K562 (cell line): ENCODE data around the gene CRTAP. TPM values are rescaled to one million over a fixed set of nuclear protein-coding genes. Genes with fewer than 3 reads are reported as not detected.

Source experiments
- GATAD2A ChIP-seq: fragments of 450-650 bp; IDR thresholded peaks from 2 replicates; pipeline ENCODE4 v1.6.1; 2017
- GATAD2B ChIP-seq: fragments of 450-650 bp; IDR thresholded peaks from 2 replicates; pipeline ENCODE4 v1.6.1; 2017; ENCODE audit warnings: mild to moderate bottlenecking, borderline replicate concordance
- HES1 ChIP-seq: fragments of 450-650 bp; IDR thresholded peaks from 2 replicates; pipeline ENCODE4 v1.6.1; 2016; ENCODE audit warnings: low read depth, mild to moderate bottlenecking, moderate library complexity
- MEF2D ChIP-seq: conservative IDR thresholded peaks from 2 replicates; pipeline ENCODE4 v1.6.1; 2016; ENCODE audit warnings: low read depth, missing genetic modification characterization, missing compliant biosample characterization
- NCOA2 ChIP-seq, 2 experiments: fragments of 450-650 bp; IDR thresholded peaks; 2 replicates each; pipeline ENCODE4 v1.6.1; 2018; ENCODE audit warnings: mild to moderate bottlenecking in 2 of 2, moderate library complexity in 1 of 2; ENCODE audit not compliant: partially characterized antibody in 2 of 2
- NFE2L1 ChIP-seq: fragments of 450-650 bp; IDR thresholded peaks from 2 replicates; pipeline ENCODE4 v1.6.1; 2016; ENCODE audit warnings: missing genetic modification characterization, low read depth, mild to moderate bottlenecking, missing compliant biosample characterization, moderate library complexity, borderline replicate concordance
- SMARCA5 ChIP-seq: fragments of 450-650 bp; IDR thresholded peaks from 2 replicates; pipeline ENCODE4 v1.6.1; 2016
- SMARCB1 ChIP-seq: IDR thresholded peaks from 2 replicates; pipeline ENCODE4 v1.6.1; 2011; ENCODE audit warnings: improper control_type of control experiment, low read depth; ENCODE audit not compliant: insufficient read length
- TBP ChIP-seq: optimal IDR thresholded peaks from 2 replicates; pipeline ENCODE3; 2011; ENCODE audit warnings: low read depth, low read length, improper control_type of control experiment
- ZFX ChIP-seq: sonication (generic); formaldehyde crosslinking; IDR thresholded peaks from 2 replicates; pipeline ENCODE4 v1.8.0; 2022; ENCODE audit warnings: mild to moderate bottlenecking, missing genetic modification reagents, moderate library complexity
- polyA plus RNA-seq, 8 experiments: library from polyadenylated mRNA; depleted of rRNA in 4 of 8; stranded (reverse) in 5 of 8; unstranded in 3 of 8; fragments of >200 nt; fragmentation: Nextera tagmentation in 2 of 8; fragmentation: Illumina TruSeq in 1 of 8; extraction: Ambion mirVana in 2 of 8; extraction: Trizol in 1 of 8; gene quantifications; 2 replicates each; pipeline versions ENCODE4 v1.2.1 to v1.2.3, GENCODE V29; 2011 to 2014; ENCODE audit warnings: inconsistent platforms in 1 of 8, missing spikeins in 1 of 8
- total RNA-seq, 7 experiments: library from RNA; depleted of rRNA in 6 of 7; stranded (reverse); fragments of >200 nt in 6 of 7; fragmentation: Illumina TruSeq in 2 of 7; extraction: Trizol in 2 of 7; gene quantifications; 2 replicates each; pipeline versions ENCODE4 v1.2.1 to v1.2.3, GENCODE V29; 2011 to 2021; ENCODE audit warnings: low replicate concordance in 1 of 7
- TF ChIP-seq, protein P1 (sequence below): fragments of 250-450 bp; sonication (Bioruptor Pico); IDR thresholded peaks from 2 replicates; pipeline ENCODE4 v1.5.1; 2021; ENCODE audit warnings: mild to moderate bottlenecking
- TF ChIP-seq, protein P2 (sequence below): fragments of 250-450 bp; sonication (Bioruptor Pico); IDR thresholded peaks from 2 replicates; pipeline ENCODE4 v1.5.0; 2022; ENCODE audit warnings: mild to moderate bottlenecking

The CRTAP gene
- total and polyA plus RNA-seq, 9 of the 15 experiments (the other 6 are each of a cell fraction or from before 2014, with no cell fraction given), result 10.0 to 121 (median 53.0) TPM

- TF ChIP-seq, protein P1, sequence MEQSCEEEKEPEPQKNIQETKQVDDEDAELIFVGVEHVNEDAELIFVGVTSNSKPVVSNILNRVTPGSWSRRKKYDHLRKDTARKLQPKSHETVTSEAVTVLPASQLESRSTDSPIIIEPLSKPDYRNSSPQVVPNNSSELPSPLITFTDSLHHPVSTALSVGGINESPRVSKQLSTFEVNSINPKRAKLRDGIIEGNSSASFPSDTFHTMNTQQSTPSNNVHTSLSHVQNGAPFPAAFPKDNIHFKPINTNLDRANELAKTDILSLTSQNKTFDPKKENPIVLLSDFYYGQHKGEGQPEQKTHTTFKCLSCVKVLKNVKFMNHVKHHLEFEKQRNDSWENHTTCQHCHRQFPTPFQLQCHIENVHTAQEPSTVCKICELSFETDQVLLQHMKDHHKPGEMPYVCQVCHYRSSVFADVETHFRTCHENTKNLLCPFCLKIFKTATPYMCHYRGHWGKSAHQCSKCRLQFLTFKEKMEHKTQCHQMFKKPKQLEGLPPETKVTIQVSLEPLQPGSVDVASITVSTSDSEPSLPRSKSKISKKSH (CRISPR knock-in tag), result no peak
- TF ChIP-seq, protein P2, sequence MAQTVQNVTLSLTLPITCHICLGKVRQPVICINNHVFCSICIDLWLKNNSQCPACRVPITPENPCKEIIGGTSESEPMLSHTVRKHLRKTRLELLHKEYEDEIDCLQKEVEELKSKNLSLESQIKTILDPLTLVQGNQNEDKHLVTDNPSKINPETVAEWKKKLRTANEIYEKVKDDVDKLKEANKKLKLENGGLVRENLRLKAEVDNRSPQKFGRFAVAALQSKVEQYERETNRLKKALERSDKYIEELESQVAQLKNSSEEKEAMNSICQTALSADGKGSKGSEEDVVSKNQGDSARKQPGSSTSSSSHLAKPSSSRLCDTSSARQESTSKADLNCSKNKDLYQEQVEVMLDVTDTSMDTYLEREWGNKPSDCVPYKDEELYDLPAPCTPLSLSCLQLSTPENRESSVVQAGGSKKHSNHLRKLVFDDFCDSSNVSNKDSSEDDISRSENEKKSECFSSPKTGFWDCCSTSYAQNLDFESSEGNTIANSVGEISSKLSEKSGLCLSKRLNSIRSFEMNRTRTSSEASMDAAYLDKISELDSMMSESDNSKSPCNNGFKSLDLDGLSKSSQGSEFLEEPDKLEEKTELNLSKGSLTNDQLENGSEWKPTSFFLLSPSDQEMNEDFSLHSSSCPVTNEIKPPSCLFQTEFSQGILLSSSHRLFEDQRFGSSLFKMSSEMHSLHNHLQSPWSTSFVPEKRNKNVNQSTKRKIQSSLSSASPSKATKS, result no peak
- TF ChIP-seq GATAD2B (no peak), NCOA2 (IDR thresholded peaks at IDR 0.05; ENCODE audit: partially characterized antibody in 2 of 2) (no peak), SMARCA5 (no peak), NFE2L1 (tag) (no peak), TBP (no peak), HES1 (no peak), GATAD2A (no peak), ZFX (CRISPR knock-in tag) (no peak), MEF2D (tag) (no peak), SMARCB1 (no peak)
- TF ChIP-seq, all 486 proteins: peak for 29
These were observed 22.1 kb upstream of the CRTAP start (continued) for GRCh38 chr3:33091746-33092145.
